Fibroblast of lung (primary cell): ENCODE results near the gene MAS1L.

Source experiments
- CTCF ChIP-seq, 2 donors: IDR thresholded peaks in 1 of 2; conservative IDR thresholded peaks in 1 of 2; 1 replicate in 1 of 2; 2 replicates in 1 of 2; pipeline ENCODE4 v1.5.1; 2011 to 2012; ENCODE audit warnings: low read length in 2 of 2, control low read depth in 1 of 2, inconsistent platforms in 1 of 2, low read depth in 1 of 2, mild to moderate bottlenecking in 1 of 2
- EZH2 ChIP-seq: IDR thresholded peaks from 2 replicates; pipeline ENCODE4 v1.5.1; 2012; ENCODE audit warnings: low read length, control low read depth, mild to moderate bottlenecking; ENCODE audit errors: missing control alignments

- TF ChIP-seq CTCF (conservative IDR thresholded peaks at IDR 0.05 in 1 of 2, IDR thresholded peaks at IDR 0.05 in 1 of 2; ENCODE audit: low read depth in 1 of 2, low read length in 2 of 2) (no peak), EZH2 (no peak)
Measured at GRCh38 chr6:29506446-29507067, 18.8 kb upstream of the MAS1L start.
